Measurements from ENCODE around the gene IRF2. TPM values are rescaled to one million over a fixed set of nuclear protein-coding genes. Genes with fewer than 3 reads are reported as not detected.

IRF2 gene
- total RNA-seq, 2 donors from 2014 or later, result 35.3 to 68.0 TPM

- peaks cover 24% of the 10 kb centered on the region for H3K36me3 ChIP-seq
- DNase-seq (ENCODE audit: low spot score), result no peak
- peaks cover 15 to 60% of the 10 kb centered on the region in 2 donors for H3K4me1 ChIP-seq (ENCODE audit: control insufficient read depth in 1 of 2, low read depth in 2 of 2)
- no peaks in the 10 kb centered on the region for H3K9me3 ChIP-seq
- no peak for TF ChIP-seq CTCF (IDR thresholded peaks at IDR 0.05)
- ATAC-seq (ENCODE audit: insufficient number of reproducible peaks, low FRiP score, low read depth), result no peak
- H3K27me3 ChIP-seq (replicated peaks; ENCODE audit: insufficient read depth), result no peaks in the 10 kb centered on the region
- H3K4me3 ChIP-seq, result no peak overlapping the region
- H3K27ac ChIP-seq, result no peak overlapping the region
These were observed 71.5 kb downstream of the IRF2 start for GRCh38 chr4:184402740-184403383.

- Histone ChIP-seq H3K27ac (peak overlapping the region in 1 of 2 donors; percentile 43), H3K4me1 (ENCODE audit: control insufficient read depth in 1 of 2, low read depth in 2 of 2) (peaks cover 18 to 60% of the 10 kb centered on the region in 2 donors), H3K9me3 (no peaks in the 10 kb centered on the region), H3K4me3 (no peak overlapping the region), H3K36me3 (peaks cover 30% of the 10 kb centered on the region), H3K27me3 (replicated peaks; ENCODE audit: insufficient read depth) (no peaks in the 10 kb centered on the region)
- TF ChIP-seq CTCF (IDR thresholded peaks at IDR 0.05), result no peak
- DNase-seq (ENCODE audit: low spot score), result no peak
- no peak for ATAC-seq (ENCODE audit: insufficient number of reproducible peaks, low FRiP score, low read depth)
These were observed 72.1 kb downstream of the IRF2 start for GRCh38 chr4:184402239-184402638.

GRCh38 chr4:184401397-184402171 lies 72.8 kb downstream of the IRF2 start:
- no peak overlapping the region for H3K4me3 ChIP-seq
- peaks cover 18 to 57% of the 10 kb centered on the region in 2 donors for H3K4me1 ChIP-seq (ENCODE audit: control insufficient read depth in 1 of 2, low read depth in 2 of 2)
- no peaks in the 10 kb centered on the region for H3K27me3 ChIP-seq (replicated peaks; ENCODE audit: insufficient read depth)
- H3K27ac ChIP-seq, result peak overlapping the region; percentile 43 to 70
- TF ChIP-seq CTCF (IDR thresholded peaks at IDR 0.05), result no peak
- DNase-seq (ENCODE audit: low spot score) (no peak), ATAC-seq (ENCODE audit: insufficient number of reproducible peaks, low FRiP score, low read depth) (no peak)
- H3K9me3 ChIP-seq, result no peaks in the 10 kb centered on the region
- peaks cover 30% of the 10 kb centered on the region for H3K36me3 ChIP-seq

GRCh38 chr4:184400891-184401290 lies 73.5 kb downstream of the IRF2 start:
- Histone ChIP-seq H3K27me3 (replicated peaks; ENCODE audit: insufficient read depth) (no peaks in the 10 kb centered on the region), H3K27ac (peak overlapping the region; percentile 43 to 70), H3K4me1 (ENCODE audit: control insufficient read depth in 1 of 2, low read depth in 2 of 2) (peaks cover 18 to 56% of the 10 kb centered on the region in 2 donors), H3K36me3 (peaks cover 28% of the 10 kb centered on the region), H3K9me3 (no peaks in the 10 kb centered on the region), H3K4me3 (no peak overlapping the region)
- DNase-seq (ENCODE audit: low spot score) (no peak), ATAC-seq (ENCODE audit: insufficient number of reproducible peaks, low FRiP score, low read depth) (no peak)
- no peak for TF ChIP-seq CTCF (IDR thresholded peaks at IDR 0.05)

- H3K9me3 ChIP-seq, result no peaks in the 10 kb centered on the region
- ATAC-seq (ENCODE audit: insufficient number of reproducible peaks, low FRiP score, low read depth), result peak; percentile 82
- TF ChIP-seq CTCF (IDR thresholded peaks at IDR 0.05), result peak; percentile 35
- H3K36me3 ChIP-seq, result peaks cover 24% of the 10 kb centered on the region
- H3K27me3 ChIP-seq (replicated peaks; ENCODE audit: insufficient read depth), result no peaks in the 10 kb centered on the region
- DNase-seq (ENCODE audit: low spot score), result peak; percentile 15
- H3K27ac ChIP-seq, result peak overlapping the region; percentile 43 to 70
- H3K4me1 ChIP-seq (ENCODE audit: control insufficient read depth in 1 of 2, low read depth in 2 of 2), result peaks cover 18 to 56% of the 10 kb centered on the region in 2 donors
- H3K4me3 ChIP-seq, result no peak overlapping the region
These were observed 73.9 kb downstream of the IRF2 start for GRCh38 chr4:184400375-184400870.
